Measurements from ENCODE around the gene ANXA6. TPM values are rescaled to one million over a fixed set of nuclear protein-coding genes. Genes with fewer than 3 reads are reported as not detected.
A peak's percentile ranks its signal among the peaks of the same experiment; 100 is the strongest.

ANXA6 gene
- total and polyA plus RNA-seq, 2 donors (not counting 1 experiment from before 2014, with no cell fraction given), result 136 to 300 TPM

DNA sequence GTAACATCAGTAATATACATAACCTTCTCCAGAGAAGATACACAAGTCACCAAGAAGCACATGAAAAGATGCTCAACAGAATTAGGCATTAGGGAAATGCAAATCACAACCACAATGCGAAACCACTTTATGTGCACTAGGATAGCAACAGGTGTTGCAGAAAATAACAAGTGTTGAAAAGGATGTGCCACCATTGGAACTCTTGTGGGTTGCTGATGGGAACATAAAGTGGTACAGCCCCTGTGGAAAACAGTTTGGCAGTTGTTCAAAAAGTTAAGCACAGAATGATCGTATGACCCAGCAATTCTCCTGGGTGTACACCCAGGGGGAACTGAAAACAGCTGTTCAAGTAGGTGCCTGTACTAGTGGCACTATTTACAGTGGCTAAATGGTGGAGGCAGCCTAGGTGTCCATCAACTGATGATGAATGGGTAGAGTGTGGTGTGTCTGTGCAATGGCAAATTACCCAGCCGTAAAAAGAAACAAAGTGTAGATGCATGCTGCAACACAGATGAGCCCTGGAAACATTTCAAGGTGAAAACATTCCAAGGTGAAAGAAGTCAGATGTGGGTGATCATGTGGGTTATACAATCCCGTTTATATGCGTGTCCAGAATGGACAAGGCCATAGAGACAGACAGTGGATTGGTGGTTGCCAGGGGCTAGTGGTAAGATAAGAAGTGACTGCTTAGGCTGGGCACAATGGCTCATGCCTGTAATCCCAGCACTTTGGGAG lies 39.1 kb upstream of the ANXA6 start:
- ChIA-PET POLR2A (interaction anchor here (0.8 to 2.4 kb wide), 4 partner anchors 8 to 39 kb away, joined by 3 to 8 read pairs (median 4); partner anchors contain the start of gene ANXA6), CTCF (interaction anchor here (1.0 to 2.0 kb wide), 7 partner anchors 14 to 145 kb away, joined by 3 to 8 read pairs (median 5); partner anchors contain the start of gene CCDC69)
- Histone ChIP-seq H3K4me2 (replicated peaks; ENCODE audit: low read depth, low read length, poor library complexity, severe bottlenecking) (peak overlapping the region; percentile 53), H2AFZ (ENCODE audit: insufficient read depth, low read depth, low read length, poor library complexity, severe bottlenecking) (no peak overlapping the region), H3K4me3 (ENCODE audit: control extremely low read depth in 1 of 5, extremely low read depth in 1 of 5, insufficient read depth in 1 of 5, low read depth in 2 of 5, low read length in 4 of 5) (no peak overlapping the region), H3K4me1 (ENCODE audit: control insufficient read depth in 2 of 2, insufficient read depth in 2 of 2, low read length in 2 of 2) (peaks cover 41 to 55% of the 10 kb centered on the region in 2 donors), H3K9ac (ENCODE audit: low read length) (no peak overlapping the region), H3K79me2 (ENCODE audit: control insufficient read depth, insufficient read depth, low read length) (peaks cover 28% of the 10 kb centered on the region), H3K36me3 (replicated peaks in 1 of 2; ENCODE audit: control extremely low read depth in 1 of 2, control insufficient read depth in 1 of 2, extremely low read depth in 1 of 2, insufficient read depth in 2 of 2, low read length in 1 of 2) (peaks cover 14 to 48% of the 10 kb centered on the region in 2 experiments), H3K27ac (ENCODE audit: low read length in 2 of 2) (peak overlapping the region; percentile 61 to 67), H3K27me3 (replicated peaks in 1 of 4; ENCODE audit: control extremely low read depth in 1 of 4, control insufficient read depth in 3 of 4, insufficient read depth in 4 of 4, low read length in 3 of 4) (no peaks in the 10 kb centered on the region), H4K20me1 (ENCODE audit: control insufficient read depth, insufficient read depth, low read length, poor library complexity, severe bottlenecking) (no peaks in the 10 kb centered on the region), H3K9me3 (ENCODE audit: control extremely low read depth in 1 of 3, control insufficient read depth in 2 of 3, insufficient read depth in 1 of 3, low read length in 2 of 3) (peaks cover 4 to 7% (median 4%) of the 10 kb centered on the region in 3 donors)
- intact Hi-C loops (cut with micrococcal nuclease), result loop anchor here (1.0 to 2.0 kb wide), 7 partner anchors 18 to 72 kb away; no protein-coding TSS in a partner anchor
- 42% methylated on average over 4 of the region's 5 CpGs for WGBS (ENCODE audit: insufficient coverage)
- no peaks in the 10 kb centered on the region for H3K27me3 Mint-ChIP-seq
- peak overlapping the region; percentile 97 for H3K27ac Mint-ChIP-seq
- H3K4me1 Mint-ChIP-seq, result peaks cover 63% of the 10 kb centered on the region
- ATAC-seq (ENCODE audit: low read depth), result peak; percentile 95
- TF ChIP-seq CTCF (IDR thresholded peaks at IDR 0.05), result no peak
- H3K4me3 Mint-ChIP-seq, result peak overlapping the region; percentile 67
- H3K9me3 Mint-ChIP-seq (ENCODE audit: insufficient read depth), result peaks cover 3% of the 10 kb centered on the region
- peak; percentile 82 for DNase-seq

DNA sequence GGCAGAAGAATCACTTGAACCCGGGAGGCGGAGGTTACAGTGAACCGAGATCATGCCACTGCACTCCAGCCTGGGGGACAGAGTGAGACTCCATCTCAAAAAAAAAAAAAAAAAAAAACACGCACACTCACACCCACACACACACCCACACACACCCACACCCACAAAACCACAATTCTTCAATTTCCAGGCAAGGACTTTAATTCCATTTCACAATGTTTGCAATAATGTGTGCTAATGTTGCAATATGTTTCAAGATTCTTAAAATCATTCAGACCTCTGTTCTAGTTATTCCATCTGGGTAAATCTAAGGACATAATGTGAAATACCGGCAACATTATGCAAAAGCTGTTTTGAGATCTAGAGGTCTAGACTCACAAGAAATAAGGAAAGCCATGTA lies 38.0 kb upstream of the ANXA6 start:
- no peak overlapping the region for H2AFZ ChIP-seq (ENCODE audit: insufficient read depth, low read depth, low read length, poor library complexity, severe bottlenecking)
- H3K9ac ChIP-seq (ENCODE audit: low read length), result no peak overlapping the region
- Mint-ChIP-seq H3K4me3 (no peak overlapping the region), H3K9me3 (ENCODE audit: insufficient read depth) (peaks cover 3% of the 10 kb centered on the region), H3K27me3 (no peaks in the 10 kb centered on the region), H3K4me1 (peaks cover 71% of the 10 kb centered on the region), H3K27ac (peak overlapping the region; percentile 97)
- peaks cover 27% of the 10 kb centered on the region for H3K79me2 ChIP-seq (ENCODE audit: control insufficient read depth, insufficient read depth, low read length)
- WGBS (ENCODE audit: insufficient coverage), result no CpG with 5 or more reads among the region's 5 CpGs
- no peak overlapping the region for H3K4me3 ChIP-seq (ENCODE audit: control extremely low read depth in 1 of 5, extremely low read depth in 1 of 5, insufficient read depth in 1 of 5, low read depth in 2 of 5, low read length in 4 of 5)
- ChIA-PET CTCF (interaction anchor here (0.6 to 1.3 kb wide), 3 partner anchors 15 to 144 kb away, joined by 3 to 5 read pairs (median 3); no protein-coding TSS in a partner anchor), POLR2A (interaction anchor here (0.9 to 2.4 kb wide), 2 partner anchors 18 to 37 kb away, joined by 4 to 8 read pairs; no protein-coding TSS in a partner anchor)
- no peaks in the 10 kb centered on the region for H4K20me1 ChIP-seq (ENCODE audit: control insufficient read depth, insufficient read depth, low read length, poor library complexity, severe bottlenecking)
- H3K4me1 ChIP-seq (ENCODE audit: control insufficient read depth in 2 of 2, insufficient read depth in 2 of 2, low read length in 2 of 2), result peaks cover 50 to 66% of the 10 kb centered on the region in 2 donors
- H3K36me3 ChIP-seq (replicated peaks in 1 of 2; ENCODE audit: control extremely low read depth in 1 of 2, control insufficient read depth in 1 of 2, extremely low read depth in 1 of 2, insufficient read depth in 2 of 2, low read length in 1 of 2), result peaks cover 11 to 38% of the 10 kb centered on the region in 2 experiments
- intact Hi-C loops (cut with micrococcal nuclease), result loop anchor here (1.0 to 2.0 kb wide), 7 partner anchors 19 to 71 kb away; no protein-coding TSS in a partner anchor
- H3K4me2 ChIP-seq (replicated peaks; ENCODE audit: low read depth, low read length, poor library complexity, severe bottlenecking), result peak overlapping the region; percentile 53
- no peak for TF ChIP-seq CTCF (IDR thresholded peaks at IDR 0.05)
- TF ChIP-seq EZH2 (IDR thresholded peaks at IDR 0.05; ENCODE audit: borderline replicate concordance, insufficient read depth, low read depth, low read length, poor library complexity, severe bottlenecking), result no peak
- H3K27me3 ChIP-seq (replicated peaks in 1 of 4; ENCODE audit: control extremely low read depth in 1 of 4, control insufficient read depth in 3 of 4, insufficient read depth in 4 of 4, low read length in 3 of 4), result no peaks in the 10 kb centered on the region
- ATAC-seq (ENCODE audit: low read depth) (no peak), DNase-seq (no peak)
- peaks cover 4 to 7% (median 7%) of the 10 kb centered on the region in 3 donors for H3K9me3 ChIP-seq (ENCODE audit: control extremely low read depth in 1 of 3, control insufficient read depth in 2 of 3, insufficient read depth in 1 of 3, low read length in 2 of 3)
- peak overlapping the region; percentile 61 to 67 for H3K27ac ChIP-seq (ENCODE audit: low read length in 2 of 2)

All from B cell (primary cell).